ENCODE data around the gene SLC31A2.
"Not testable (repeated sequence)": the region's sequence is repeated elsewhere in the genome, so short reads cannot be mapped to it uniquely, and the experiment has no call there.

Gene SLC31A2, protein sequence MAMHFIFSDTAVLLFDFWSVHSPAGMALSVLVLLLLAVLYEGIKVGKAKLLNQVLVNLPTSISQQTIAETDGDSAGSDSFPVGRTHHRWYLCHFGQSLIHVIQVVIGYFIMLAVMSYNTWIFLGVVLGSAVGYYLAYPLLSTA

DNA sequence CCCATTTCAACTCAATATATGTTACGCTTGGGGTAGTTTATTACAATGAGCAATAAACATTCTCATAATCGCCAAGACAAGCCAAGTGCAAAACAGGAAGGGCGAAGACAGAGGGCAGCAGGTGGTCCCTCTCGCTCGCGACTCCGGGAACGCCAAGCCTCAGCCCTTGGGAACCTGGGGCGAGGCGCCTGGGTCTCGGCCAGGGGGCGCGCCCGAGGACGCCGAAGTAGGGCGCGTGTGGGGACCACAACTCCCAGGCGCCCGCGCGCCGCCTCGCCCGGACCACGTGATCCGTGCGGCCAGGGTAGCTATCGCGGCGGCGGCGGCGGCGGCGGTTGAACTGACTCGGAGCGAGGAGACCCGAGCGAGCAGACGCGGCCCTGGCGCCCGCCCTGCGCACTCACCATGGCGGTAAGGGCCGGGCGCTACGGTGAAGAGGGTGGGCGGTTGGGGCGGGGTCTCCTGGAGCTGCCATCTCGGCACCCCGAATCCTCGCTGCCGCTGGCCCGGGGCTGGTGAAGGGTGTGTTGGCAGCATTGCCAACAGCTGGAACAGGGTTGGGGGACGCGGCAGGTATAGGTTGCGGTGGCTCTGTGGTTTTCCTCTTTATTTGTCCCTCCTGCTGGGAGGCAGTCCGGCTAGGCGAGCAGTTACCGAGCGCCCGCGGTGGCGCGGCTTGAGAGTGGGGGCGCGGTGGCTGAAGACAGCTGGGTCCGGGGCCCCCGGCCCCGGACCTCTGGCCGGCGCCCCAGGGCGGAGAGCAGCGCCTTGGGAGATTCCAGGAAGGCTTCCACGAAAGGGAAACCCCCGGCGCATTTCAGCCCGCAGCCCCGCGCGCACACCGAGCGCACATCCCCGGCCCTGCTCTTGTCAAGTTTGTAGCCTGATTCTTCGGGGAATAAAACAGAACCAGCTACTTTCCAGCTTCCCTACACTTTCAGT is at the start of gene SLC31A2:
TSS of gene SLC31A2 (plus strand) at position 338 of the 942 bp plus-strand sequence. CDS start at position 406, 68 bp downstream.
- DNase-seq = peak; percentile 90

DNA sequence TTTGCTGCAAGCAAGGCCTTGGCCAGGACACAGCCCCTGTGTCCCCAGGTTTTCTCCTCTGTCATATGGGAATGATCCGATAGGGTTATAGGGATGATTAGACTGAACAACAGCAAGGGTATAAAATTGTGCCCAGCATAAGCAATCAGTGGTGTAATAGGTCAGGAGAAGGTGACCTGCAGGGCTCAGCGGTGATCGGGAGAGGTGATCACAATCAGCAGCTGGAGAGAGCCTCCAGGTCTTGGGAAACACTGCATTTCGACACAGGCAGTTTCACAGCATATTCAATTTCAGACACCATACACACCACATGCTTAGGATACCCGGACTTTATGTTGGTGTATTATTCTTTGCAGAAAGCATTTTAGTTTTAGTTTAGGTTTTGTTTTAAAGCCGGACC is 45.5 kb upstream of the SLC31A2 start:
- not testable (repeated sequence) for DNase-seq

DNA sequence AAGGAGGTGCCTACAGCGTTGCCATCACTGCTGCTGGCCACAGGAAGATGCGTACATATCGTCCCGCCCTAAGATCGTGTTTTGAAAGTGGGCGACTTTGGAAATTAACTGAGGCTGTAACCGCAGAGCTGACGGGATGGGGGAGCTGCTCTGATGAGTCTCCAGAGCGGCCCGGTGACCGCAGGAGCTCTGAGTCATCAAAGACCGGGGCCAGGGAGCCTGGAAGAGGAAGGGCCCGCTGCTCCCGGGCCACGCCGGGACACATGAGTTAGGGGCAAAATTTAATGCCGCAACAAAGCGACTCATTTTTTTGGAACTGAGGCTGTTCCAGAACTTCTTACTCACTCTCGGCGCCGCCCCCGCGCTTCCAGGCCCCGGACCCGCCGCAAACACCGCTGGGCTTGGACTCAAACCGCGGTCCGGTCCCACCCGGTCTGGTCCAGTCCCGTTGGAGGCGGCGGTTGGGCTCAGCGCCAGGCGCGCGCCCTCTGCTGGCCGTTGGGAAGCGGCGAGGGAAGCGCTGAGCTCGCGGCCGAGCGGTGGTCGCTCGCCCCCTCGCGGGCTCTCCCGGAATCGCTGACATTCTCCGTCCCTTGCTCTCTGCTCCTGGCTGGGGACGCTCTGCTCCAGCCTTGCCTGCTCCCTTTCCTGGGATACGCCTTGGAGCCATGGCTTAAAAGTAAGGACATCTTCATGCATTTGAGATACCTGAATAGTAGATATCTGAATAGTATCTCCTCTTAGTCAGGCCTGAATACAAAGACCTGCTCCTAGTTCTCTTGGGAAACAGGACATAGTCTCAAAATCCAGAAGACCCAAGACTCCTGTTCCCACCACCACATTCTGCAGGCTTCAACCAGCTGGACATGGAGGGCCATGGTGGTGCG is 39.5 kb upstream of the SLC31A2 start:
- not testable (repeated sequence) for DNase-seq

GRCh38 chr9:113112706-113113510 is 37.9 kb upstream of the SLC31A2 start:
- DNase-seq = not testable (repeated sequence)

- not testable (repeated sequence) for DNase-seq
Observed at GRCh38 chr9:113118829-113119228, 32.0 kb upstream of the SLC31A2 start.

DNA sequence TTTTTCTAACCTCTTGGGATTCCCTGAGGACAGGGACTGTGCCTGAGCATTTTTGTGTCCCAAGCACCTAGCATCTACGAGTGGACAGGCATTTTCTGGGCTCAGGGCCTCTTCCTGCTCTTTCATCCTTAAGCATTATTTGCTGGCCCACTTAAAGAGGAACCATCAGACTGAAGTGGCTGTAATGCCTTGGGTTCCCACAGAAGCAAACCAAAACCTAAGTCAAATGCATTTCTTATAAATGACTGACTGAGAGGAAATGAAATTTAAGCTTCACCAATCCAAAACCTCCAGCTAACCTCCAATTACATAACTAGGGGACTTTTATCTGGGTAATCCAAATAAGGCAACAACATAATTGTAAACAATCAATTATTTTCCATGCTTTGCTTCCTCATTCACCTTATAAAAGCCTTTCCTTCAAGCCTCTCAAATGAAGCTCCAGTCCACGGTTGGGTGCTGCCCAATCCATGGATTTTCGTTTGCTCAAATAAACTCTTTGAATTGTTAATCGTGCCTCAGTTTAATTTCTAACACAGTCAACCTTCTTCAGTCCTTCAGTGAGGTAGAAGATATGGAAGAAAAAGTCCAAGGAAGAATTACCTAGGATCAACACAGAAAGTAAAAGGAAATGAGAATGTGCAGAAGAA is 25.3 kb upstream of the SLC31A2 start:
- DNase-seq = no peak

GRCh38 chr9:113129466-113129865 is 21.3 kb upstream of the SLC31A2 start:
- DNase-seq = no peak

- DNase-seq = no peak
Observed at GRCh38 chr9:113129884-113130283, 20.9 kb upstream of the SLC31A2 start.

DNA sequence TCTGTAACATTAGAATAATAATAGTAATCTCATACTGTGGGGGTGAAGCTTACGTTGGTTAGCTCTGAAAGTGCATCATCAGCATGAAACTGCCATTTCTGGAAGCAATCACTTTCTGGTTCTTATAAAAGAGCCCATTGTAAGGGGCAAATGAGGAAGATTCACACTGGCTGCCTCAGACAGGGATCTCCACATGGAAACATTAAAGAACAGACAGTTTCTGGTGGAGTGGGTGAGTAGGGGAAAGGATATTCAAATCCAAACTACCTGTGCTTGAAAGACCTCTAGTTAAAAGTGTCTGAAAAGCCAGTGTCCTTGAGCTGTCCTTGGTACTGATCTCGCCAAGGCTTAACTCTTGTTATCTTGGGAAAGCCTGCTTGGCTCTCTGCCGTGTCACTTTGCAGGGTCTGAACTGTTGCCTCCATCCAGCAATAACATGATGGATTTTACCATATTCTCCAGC is 19.1 kb upstream of the SLC31A2 start:
- no peak for DNase-seq

DNA sequence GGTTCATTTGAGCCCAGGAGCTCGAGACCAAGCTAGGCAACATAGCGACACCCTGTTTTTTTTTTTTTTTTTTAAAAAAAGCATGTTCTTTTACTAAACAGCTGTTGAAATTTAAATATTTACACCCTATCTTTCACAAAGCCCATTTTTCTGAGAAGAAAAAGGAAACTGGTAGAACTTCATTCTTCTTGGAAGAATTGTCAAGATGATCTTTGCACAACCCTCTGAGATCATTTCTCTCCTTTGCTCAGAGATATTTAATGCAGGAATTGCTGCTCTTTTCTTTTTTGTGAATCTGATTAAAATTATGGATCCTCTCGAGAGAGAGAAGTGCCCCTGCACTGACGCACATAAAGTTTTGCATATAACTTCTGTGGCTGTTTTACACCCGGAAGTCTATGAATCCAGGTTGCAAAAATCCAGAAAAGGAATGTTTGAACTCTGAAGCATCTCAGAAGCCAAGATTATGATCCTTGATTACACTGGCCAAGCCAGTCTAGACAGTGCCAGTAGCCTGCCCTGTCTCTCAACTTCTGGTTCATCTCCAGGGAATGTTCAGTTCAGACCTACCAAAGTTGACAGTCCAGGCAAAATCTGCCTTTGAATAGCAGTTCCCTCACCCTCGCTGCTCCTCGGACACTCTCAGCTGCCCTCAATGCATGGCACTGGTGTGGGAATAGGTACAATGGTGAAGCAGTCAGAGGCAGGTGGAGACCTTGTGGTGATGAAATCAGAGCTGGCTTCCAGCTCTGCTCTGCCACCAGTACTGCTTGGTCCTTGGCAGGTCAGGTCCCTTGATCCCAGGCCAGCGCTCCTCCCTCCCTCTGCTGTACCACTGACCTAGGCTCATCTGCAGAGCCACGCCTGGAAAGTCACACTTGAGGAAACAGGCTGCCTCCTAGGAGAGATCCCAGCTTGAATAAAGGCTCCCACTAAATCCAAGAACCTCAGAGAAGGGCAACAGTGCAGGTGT is 13.3 kb upstream of the SLC31A2 start:
- no peak for DNase-seq

DNA sequence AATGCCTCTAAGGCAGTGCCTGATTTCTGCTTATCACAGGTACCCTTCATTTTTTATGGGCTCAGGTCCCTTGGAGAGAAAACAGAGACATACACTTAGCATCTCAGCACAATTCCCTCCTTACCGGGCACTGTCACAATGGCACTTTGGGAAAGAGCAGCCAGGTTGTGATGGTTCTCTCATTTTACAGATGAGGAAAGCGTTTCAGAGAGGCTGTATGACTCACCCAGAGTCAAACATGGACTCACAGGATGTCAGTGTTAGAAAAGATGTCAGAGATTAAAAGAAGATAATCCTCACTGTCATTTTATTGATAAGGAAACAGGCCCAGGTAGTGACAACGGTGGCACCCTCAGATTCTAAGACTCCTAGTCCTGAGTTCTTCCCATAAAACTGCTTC is 12.0 kb upstream of the SLC31A2 start:
- DNase-seq = no peak

DNA sequence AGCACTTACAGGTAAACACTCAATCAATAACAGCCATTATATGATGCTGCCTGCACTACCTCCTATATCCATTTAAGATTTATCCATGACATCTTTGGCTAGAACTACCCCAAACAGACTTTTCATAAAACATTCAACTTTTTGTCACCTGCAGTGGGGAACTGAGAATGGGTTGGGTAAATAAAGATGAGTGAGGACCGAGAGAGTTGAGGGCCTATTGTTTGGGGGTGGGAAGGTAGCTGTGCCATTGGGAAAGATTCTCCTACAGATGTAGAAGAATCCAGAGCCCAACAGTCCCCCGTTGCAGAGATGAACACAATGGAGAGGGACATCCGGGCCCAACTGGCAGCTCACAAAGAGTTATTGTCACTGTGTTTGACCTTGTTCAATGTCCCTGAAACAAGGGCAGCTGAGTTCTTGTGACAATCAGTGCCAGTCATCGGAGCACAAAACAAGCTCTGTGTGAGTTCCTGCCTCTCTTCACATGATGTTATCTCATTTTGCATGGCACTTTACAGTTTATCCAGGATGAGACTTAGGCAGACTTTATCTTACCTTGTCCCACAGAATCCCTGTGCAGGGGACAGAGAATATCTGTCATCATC is 11.5 kb upstream of the SLC31A2 start:
- no peak for DNase-seq

DNA sequence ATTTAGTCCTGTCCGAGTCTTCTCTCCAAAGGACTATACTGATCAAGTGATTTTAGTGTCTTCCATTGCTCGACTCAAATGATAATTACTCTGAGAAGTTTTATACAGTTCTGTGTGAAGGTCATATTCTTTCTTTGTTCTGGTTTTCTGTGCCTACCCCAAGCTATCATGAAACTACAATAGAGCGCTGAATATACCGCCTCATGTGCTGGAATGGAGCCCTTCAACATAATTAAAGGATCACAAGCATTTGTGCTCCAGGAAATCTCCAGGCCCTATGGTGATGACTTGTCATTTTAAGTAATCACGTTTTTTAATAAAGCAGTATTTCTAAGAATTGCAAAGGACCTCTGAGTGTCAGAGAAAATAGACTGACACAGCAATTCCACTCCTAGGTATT is 10.9 kb upstream of the SLC31A2 start:
- DNase-seq = no peak

- not testable (repeated sequence) for DNase-seq
Observed at GRCh38 chr9:113140896-113141295, 9.9 kb upstream of the SLC31A2 start.

DNA sequence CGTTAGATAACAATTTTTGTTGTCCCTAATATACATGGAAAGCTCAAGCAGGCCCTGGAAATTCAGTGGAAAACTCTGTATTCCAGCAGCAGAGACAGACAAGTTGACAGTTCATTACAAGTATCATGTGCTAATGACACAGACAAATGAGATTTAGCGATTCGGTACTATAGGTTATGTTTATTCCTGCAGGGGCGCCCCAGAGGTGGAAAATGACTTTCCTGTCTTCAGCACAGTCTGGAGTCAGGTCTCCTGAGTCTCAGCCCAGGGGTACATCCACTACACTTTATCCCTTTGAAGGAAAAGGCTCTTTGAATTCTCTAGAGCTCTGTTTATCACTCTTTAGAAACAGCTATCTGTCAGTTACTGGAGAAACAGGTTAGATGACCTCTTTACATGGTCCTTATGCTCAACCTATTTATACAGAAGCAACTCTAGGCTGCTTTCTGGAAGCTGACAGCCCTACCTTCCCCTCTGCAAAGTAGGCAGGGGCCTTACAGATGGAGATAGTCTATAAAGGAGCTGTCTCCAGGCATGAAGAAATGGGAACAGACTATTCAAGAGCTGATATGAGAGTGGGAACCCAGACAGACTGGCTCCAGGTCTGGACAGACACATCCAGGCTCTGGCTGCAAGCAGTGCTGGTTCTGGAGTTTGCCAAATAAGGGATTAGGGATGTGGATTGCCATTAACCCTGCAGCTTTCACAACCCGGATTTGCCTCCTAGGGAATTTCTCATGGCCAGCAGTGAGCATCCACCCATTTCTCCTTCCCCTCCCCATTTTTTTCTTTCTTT is 7.2 kb upstream of the SLC31A2 start:
- DNase-seq = no peak

DNA sequence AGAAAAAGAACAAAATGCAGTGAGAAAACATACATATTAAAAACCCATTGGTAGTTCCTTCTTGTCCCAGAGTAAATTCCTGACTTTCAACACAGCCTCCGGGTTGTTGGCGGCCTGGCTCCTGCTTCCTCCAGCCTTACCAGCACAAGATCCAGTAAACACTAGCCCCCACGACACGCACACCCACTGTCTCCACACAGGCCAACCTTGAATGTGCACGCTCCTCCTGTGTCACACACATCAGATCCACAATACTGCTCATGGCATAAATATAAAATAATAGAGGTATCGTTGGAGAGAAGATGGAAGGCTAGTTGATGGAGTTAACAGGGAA is 2.5 kb upstream of the SLC31A2 start:
- no peak for DNase-seq

DNA sequence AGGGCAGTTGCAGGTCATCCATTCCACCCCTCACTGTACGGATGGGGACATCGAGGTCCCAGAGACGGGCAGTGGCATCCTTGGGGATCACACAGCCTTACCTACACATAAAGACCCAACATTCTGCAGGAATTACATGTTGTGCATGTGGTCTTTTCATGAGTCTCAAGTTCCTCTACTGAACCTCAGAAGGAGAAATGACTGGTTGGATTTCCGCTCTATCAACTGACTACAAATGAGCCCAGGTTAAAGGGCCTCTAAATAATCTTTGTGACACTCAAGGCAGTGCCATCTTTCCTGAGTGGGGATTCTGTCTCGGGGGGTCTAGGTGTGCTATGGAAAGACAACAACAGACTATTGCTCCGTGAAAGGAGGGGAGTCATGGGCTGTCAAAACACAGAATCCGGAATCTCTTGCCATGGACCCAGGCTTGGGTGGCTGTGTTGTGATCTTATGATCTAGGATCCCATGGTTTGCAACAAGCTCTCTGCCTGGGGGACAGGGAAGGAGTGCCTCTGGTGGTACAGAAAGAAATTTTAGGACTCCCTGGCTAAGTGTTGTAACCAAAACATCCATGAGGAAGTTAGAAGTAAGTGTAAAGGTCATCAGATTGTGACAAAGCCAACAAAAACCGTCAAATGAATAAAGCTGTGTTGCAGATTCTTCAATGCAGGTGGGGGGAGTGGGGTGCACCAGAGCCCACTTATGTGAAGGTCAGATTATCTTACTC is 1.9 kb upstream of the SLC31A2 start:
- DNase-seq = no peak

GRCh38 chr9:113149561-113149960 is 1.2 kb upstream of the SLC31A2 start:
- DNase-seq = not testable (repeated sequence)
